NCI-H1417 (cell line): ENCODE data around the gene TAS2R60.
A peak's percentile ranks its signal among the peaks of the same experiment; 100 is the strongest.
"Not testable (repeated sequence)": the region's sequence is repeated elsewhere in the genome, so short reads cannot be mapped to it uniquely, and the experiment has no call there.

Experiments used
- DNase-seq, 3 experiments: peaks; one replicate each; lab custom pipeline; 2025; lab: John Stamatoyannopoulos, UW

TAS2R60 gene

GRCh38 chr7:143411976-143412708 lies 31.1 kb upstream of the TAS2R60 start:
- DNase-seq: no peak

DNA sequence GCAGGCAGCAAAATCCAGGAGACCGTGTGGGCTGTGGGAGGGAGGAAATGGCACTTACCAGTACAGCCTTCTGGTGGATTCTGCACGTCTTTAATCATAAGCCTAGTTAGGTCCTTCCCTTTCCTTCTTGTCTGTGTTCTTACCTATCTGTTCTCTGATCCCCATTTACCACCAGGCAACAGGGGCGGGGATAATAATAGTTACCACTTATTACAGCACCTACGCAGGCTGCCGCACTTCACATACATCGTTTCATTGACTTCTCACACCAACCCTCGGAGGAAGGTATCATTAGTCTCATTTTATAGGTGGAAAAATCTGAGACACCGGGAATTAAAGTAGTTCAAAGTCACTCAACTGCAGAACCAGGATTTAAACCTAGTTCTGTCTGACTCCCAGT lies 30.1 kb upstream of the TAS2R60 start:
- DNase-seq: no peak

GRCh38 chr7:143415209-143415608 lies 28.0 kb upstream of the TAS2R60 start:
- DNase-seq: not testable (repeated sequence)

GRCh38 chr7:143415742-143416397 lies 27.4 kb upstream of the TAS2R60 start:
- no peak for DNase-seq

DNA sequence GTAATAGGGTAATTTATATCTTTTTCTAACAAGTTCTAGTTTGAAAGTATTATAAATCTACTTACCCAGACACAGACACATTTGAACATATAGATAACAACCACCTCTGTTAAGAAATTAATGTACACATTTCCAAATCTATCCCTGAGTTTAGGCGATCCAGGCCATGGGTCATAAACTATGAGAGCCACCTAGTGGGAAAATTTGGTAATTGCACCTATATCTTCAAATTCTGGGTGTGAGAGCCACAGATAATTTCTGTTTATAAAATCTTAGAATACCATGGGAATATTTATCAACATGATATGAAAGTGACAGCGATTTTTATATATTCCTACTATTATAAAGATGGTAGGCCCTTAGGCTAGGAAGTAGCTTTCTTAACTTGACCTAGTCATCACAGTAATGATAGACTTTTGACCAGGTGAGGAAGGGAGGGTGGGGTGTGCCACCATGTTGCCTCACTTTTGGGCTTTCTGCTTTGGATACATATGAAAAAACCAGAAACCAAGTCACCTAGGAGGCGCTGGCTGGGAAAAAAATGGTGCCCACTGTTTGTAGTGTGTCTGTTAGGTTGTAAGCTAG lies 26.6 kb upstream of the TAS2R60 start:
- DNase-seq: peak; percentile 30 to 77 (median 67)

DNA sequence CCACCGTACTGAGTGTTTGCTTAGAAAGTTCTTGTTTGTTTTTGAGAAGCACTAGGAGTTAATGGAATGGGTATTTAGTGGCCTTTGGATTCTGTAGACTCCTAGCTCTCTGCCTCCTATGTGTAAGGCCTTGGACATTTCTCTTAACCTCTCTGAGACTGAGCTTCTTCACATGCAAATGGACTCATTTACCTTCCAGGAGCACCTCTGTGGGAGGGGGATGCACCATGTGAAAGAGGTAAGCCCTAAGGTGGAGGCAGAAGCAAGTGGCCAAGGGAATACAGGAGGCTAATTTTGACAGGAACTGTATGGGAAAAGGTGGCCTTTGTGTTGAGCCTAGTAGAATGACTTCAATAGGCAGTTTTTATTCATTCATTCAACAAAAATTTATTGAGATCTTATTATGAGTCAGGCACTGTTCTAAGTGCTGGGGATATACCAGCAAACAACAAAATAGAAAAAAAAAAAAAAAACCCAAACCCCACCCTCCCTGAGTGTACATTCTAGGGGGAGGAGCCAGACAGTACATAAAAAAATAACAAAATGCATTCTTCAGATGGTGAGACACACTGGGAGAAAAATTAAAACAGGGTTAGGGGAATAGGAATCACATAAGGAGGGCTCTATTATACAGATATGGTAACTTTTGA lies 25.4 kb upstream of the TAS2R60 start:
- no peak for DNase-seq

GRCh38 chr7:143418681-143419458 lies 24.4 kb upstream of the TAS2R60 start:
- DNase-seq: no peak

- DNase-seq: peak in 2 of 3 experiments; percentile 25 to 62
Observed at GRCh38 chr7:143419880-143420279, 23.4 kb upstream of the TAS2R60 start.

DNA sequence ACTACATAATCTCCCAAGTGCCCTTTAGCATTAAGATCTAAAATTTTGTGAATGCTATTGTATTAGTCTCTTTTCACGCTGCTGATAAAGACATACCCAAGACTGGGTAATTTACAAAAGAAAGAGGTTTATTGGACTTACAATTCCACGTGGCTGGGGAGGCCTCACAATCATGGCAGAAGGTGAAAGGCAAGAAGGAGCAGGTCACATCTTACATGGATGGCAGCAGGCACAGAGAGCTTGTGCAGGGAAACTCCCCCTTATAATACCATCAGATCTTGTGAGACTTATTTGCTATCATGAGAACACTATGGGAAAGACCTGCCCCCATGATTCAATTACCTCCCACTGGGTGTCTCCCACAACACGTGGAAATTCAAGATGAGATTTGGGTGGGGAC lies 22.6 kb upstream of the TAS2R60 start:
- DNase-seq: not testable (repeated sequence)

- no peak for DNase-seq
Observed at GRCh38 chr7:143422033-143422432, 21.2 kb upstream of the TAS2R60 start.

GRCh38 chr7:143424476-143424875 lies 18.8 kb upstream of the TAS2R60 start:
- not testable (repeated sequence) for DNase-seq

DNA sequence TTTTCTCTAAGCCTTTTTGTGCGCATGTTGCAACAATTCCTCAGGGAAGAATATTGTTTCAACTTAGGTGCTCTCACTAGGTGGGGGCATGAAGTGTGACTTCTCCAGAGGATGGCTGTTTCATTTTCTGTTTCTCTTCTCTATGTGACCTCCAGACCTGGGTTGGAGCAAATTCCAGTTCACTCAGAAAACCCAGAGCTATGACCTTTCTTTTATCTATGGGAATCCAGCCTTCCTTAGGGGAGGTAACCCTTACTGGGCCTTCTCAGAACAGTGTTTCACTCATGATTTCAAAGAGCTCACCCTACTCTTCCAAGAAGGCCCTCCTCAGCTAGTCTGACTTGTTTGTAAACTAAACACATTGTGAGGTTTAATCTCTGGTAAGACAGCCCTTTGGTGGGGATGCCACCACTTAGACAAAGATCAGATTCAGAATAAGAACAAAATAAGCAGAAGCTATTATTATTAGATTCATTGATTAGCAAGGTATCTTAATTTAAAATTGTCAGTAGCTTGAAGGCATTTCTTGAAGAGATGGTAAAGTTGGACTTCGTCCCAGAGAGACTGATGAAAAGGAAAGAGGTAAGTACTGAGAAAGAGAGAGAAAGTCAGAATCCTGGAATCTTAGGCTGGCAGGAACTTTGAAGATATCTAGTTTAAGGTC lies 16.6 kb upstream of the TAS2R60 start:
- DNase-seq: no peak

- DNase-seq: no peak
Observed at GRCh38 chr7:143429770-143430698, 13.2 kb upstream of the TAS2R60 start.

GRCh38 chr7:143431109-143431508 lies 12.1 kb upstream of the TAS2R60 start:
- DNase-seq: peak in 1 of 3 experiments; percentile 37

- no peak for DNase-seq
Observed at GRCh38 chr7:143433759-143434158, 9.5 kb upstream of the TAS2R60 start.

- no peak for DNase-seq
Observed at GRCh38 chr7:143434660-143435059, 8.6 kb upstream of the TAS2R60 start.

- no peak for DNase-seq
Observed at GRCh38 chr7:143435266-143435665, 8.0 kb upstream of the TAS2R60 start.

- DNase-seq: no peak
Observed at GRCh38 chr7:143436325-143436946, 6.8 kb upstream of the TAS2R60 start.

- no peak for DNase-seq
Observed at GRCh38 chr7:143437578-143437977, 5.7 kb upstream of the TAS2R60 start.

- DNase-seq: no peak
Observed at GRCh38 chr7:143439866-143440265, 3.4 kb upstream of the TAS2R60 start.
